ENCODE results near the gene IFIT3.
"Not testable (repeated sequence)": the region's sequence is repeated elsewhere in the genome, so short reads cannot be mapped to it uniquely, and the experiment has no call there.

Gene IFIT3

GRCh38 chr10:89304925-89305324, 22.9 kb upstream of the IFIT3 start:
- no peak for DNase-seq

- no peak for DNase-seq
These were observed 21.9 kb upstream of the IFIT3 start for GRCh38 chr10:89305766-89306433.

- DNase-seq: no peak
These were observed 21.1 kb upstream of the IFIT3 start for GRCh38 chr10:89306434-89307268.

DNA sequence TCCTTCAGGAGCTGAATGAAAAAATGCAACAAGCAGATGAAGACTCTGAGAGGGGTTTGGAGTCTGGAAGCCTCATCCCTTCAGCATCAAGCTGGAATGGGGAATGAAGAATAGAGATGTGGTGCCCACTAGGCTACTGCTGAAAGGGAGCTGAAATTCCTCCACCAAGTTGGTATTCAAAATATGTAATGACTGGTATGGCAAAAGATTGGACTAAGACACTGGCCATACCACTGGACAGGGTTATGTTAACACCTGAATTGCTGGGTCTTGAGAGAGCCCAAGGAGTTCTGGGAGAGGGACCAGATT, 20.6 kb upstream of the IFIT3 start:
- no peak for DNase-seq

DNA sequence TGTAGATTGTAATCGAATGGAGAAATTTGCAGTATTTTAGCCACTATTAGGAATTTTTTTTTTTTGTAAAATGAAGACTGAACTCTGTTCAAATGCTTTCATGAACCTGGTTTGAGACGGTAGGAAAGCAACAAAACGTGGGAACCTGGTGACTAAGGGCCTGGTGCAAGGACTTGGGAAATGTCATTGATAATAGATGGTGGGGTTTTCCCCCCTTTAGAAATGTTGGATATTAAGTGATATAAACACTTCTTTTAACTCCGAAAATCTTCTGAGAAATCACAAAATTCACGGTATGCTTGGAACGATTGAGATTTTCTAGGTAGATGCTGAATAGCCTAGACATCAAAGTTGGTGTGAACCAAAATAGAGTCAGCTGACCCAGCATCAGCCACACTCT, 19.5 kb upstream of the IFIT3 start:
- no peak for DNase-seq

- no peak for DNase-seq
These were observed 19.1 kb upstream of the IFIT3 start for GRCh38 chr10:89308736-89309135.

- DNase-seq: no peak
These were observed 18.4 kb upstream of the IFIT3 start for GRCh38 chr10:89309156-89310055.

- no peak for DNase-seq
These were observed 17.5 kb upstream of the IFIT3 start for GRCh38 chr10:89310056-89310893.

GRCh38 chr10:89312973-89313372, 14.8 kb upstream of the IFIT3 start:
- no peak for DNase-seq

DNA sequence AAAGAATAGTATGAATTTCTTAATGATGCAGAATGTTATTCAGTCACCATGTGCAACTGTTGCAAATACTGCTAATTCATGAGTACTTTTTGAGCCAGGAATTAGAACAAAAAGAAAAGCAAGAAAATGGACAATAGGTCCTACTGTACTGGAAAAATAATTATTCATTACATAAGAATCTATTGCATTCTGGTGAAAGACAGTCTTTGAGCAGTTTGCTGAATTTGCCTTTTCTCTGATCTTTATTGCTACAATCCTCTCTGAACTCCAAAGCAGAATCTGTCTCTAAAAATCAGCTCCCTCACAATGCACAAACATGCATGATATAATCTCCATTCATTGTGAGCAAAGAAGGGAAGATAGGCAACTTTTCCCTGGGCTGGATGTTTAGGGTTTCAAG, 13.1 kb upstream of the IFIT3 start:
- DNase-seq: no peak

GRCh38 chr10:89318047-89318446, 9.8 kb upstream of the IFIT3 start:
- not testable (repeated sequence) for DNase-seq

- not testable (repeated sequence) for DNase-seq
These were observed 2.7 kb upstream of the IFIT3 start for GRCh38 chr10:89325081-89325480.

GRCh38 chr10:89325856-89326255, 1.9 kb upstream of the IFIT3 start:
- DNase-seq: not testable (repeated sequence)

DNA sequence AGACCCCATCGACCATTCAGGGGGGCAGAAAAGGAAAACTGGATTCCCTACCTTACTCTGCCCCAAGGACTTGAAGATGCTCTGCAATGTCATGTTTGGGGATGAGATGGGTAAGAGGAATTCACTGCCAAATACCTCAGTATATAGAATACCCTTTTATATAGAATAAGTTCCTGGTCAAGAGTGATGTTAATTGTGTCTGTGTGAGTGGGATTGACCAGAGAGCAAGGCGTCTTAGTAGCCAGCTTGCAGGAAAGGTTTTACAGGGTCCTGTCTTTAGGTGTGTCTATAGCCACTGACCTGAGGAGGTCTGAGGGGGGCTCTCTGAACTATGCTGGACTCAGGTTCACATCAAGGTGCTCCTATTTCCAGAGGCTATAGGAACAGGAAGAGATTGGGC, 1.4 kb downstream of the IFIT3 start:
- no peak for DNase-seq

- not testable (repeated sequence) for DNase-seq
These were observed 2.2 kb downstream of the IFIT3 start for GRCh38 chr10:89330014-89330413.

DNA sequence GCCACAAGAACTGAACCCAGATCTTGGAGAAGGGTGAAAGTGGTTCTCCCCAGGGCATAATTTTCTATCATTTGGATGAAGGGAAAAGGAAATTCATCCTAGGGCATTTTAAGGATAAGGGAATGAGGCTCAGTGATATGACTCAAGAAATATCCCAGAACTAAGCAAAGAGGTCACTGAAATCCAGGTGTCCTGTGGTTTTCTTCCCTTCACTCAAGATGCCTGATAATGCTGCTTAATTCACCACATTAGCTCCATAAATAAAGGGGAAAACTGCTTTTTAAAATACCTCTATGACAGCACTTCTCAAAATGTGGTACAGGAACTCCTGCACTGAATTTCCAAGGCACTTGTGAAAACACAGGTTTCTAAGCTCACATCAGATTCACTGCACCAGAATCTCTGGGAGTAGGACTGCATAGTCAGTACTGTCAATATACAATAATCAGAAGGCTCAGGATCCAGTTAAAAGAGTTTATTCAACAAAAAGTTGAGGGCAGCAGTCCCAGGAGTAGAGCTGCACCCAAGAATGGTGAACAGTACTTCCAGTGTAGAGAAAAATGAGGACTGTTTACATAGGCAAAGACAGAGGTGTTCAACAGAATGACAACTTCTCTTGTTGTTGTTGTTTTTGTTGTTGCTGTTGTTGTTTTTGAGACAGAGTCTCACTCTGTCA, 2.9 kb downstream of the IFIT3 start:
- DNase-seq: no peak

- DNase-seq: not testable (repeated sequence)
These were observed 3.8 kb downstream of the IFIT3 start for GRCh38 chr10:89331487-89332122.

- no peak for DNase-seq
These were observed 4.4 kb downstream of the IFIT3 start for GRCh38 chr10:89332123-89332633.

- DNase-seq: no peak
These were observed 7.4 kb downstream of the IFIT3 start for GRCh38 chr10:89335226-89335625.

GRCh38 chr10:89336241-89336640, 8.4 kb downstream of the IFIT3 start:
- no peak for DNase-seq

GRCh38 chr10:89337484-89337883, 9.7 kb downstream of the IFIT3 start:
- no peak for DNase-seq
